Prostate gland (tissue), 2 donors: ENCODE results near the gene MT1M.

Source experiments
- POLR2A ChIP-seq: fragments of 450-650 bp; IDR thresholded peaks from one replicate; pipeline ENCODE4 v1.6.1; 2016; ENCODE audit warnings: antibody characterized with exemption, mild to moderate bottlenecking
- TF ChIP-seq, protein P1 (sequence below), 4 experiments: fragments of 200-600 bp in 2 of 4; fragments of 450-650 bp in 2 of 4; sonication (generic) in 2 of 4; IDR thresholded peaks; 1 replicate in 3 of 4; 2 replicates in 1 of 4; pipeline ENCODE4 v1.5.1; 2016 to 2019; ENCODE audit warnings: antibody characterized with exemption in 4 of 4, mild to moderate bottlenecking in 2 of 4, moderate library complexity in 2 of 4

DNA sequence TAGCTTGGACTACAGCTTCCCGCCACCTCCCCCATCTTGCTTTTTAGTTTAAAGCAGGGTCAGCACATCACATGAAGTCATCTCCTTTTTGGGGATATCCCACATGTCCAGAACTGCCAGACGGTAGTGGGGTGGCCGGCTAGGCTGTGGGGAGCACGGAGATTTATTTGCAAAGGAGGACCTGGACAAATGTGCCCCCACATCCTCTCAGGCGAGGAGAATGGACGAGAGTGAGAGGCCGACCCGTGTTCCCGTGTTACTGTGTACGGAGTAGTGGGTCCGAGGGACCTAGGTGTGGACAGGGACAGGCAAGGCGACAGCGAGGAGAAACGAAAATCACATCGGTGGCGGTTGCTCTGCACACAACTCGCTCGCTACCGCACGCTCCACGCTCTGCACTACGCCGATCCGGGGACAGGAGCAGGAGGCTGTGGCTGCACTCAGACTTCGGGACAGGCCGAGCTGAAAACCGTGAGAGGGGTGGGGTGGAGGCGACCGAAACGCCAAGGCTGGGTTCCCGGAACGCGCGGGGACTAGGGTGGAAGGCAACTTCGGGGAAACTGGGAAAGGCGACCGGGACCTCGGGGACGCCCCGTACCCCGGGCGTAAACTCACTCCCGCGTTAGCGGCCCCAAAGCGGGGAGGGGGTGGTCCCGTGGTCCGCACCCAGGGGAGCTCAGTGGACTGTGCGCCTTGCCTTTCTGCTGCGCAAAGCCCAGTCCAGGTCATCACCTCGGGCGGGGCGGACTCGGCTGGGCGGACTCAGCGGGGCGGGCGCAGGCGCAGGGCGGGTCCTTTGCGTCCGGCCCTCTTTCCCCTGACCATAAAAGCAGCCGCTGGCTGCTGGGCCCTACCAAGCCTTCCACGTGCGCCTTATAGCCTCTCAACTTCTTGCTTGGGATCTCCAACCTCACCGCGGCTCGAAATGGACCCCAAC is 5.6 kb downstream of the MT1M start, which contains the start of gene MT1A:
- TF ChIP-seq POLR2A: peak; percentile 28
- TF ChIP-seq, protein P1, sequence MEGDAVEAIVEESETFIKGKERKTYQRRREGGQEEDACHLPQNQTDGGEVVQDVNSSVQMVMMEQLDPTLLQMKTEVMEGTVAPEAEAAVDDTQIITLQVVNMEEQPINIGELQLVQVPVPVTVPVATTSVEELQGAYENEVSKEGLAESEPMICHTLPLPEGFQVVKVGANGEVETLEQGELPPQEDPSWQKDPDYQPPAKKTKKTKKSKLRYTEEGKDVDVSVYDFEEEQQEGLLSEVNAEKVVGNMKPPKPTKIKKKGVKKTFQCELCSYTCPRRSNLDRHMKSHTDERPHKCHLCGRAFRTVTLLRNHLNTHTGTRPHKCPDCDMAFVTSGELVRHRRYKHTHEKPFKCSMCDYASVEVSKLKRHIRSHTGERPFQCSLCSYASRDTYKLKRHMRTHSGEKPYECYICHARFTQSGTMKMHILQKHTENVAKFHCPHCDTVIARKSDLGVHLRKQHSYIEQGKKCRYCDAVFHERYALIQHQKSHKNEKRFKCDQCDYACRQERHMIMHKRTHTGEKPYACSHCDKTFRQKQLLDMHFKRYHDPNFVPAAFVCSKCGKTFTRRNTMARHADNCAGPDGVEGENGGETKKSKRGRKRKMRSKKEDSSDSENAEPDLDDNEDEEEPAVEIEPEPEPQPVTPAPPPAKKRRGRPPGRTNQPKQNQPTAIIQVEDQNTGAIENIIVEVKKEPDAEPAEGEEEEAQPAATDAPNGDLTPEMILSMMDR (IDR thresholded peaks at IDR 0.05): no peak
